Prostate gland (tissue), 2 donors: Measurements from ENCODE around the gene NAPB. TPM values are rescaled to one million over a fixed set of nuclear protein-coding genes. Genes with fewer than 3 reads are reported as not detected.

Experiments used
- DNase-seq: peaks from one replicate; pipeline ENCODE4 v3.0.0-alpha.2; 2019; ENCODE audit warnings: low spot score
- H3K27ac ChIP-seq, 2 donors: fragments of 200-600 bp; sonication (generic); 2 replicates each; pipeline ENCODE4 v1.5.1; 2017 to 2019
- H3K27me3 ChIP-seq: fragments of 200-600 bp; sonication (generic); replicated peaks from 2 replicates; pipeline ENCODE4 v1.5.1; 2019; ENCODE audit not compliant: insufficient read depth
- H3K36me3 ChIP-seq, 2 donors: fragments of 200-600 bp; sonication (generic); 1 replicate in 1 of 2; 2 replicates in 1 of 2; pipeline versions ENCODE4 v1.5.1 to v1.8.1; 2017 to 2019
- H3K4me1 ChIP-seq: fragments of 200-600 bp; sonication (generic); replicated peaks from 2 replicates; pipeline ENCODE4 v1.5.1; 2019
- H3K4me3 ChIP-seq, 2 donors: fragments of 200-600 bp; sonication (generic); 2 replicates each; pipeline ENCODE4 v1.5.1; 2017 to 2019
- H3K9me3 ChIP-seq: fragments of 200-600 bp; sonication (generic); 2 replicates; pipeline ENCODE4 v1.5.1; 2017
- POLR2A ChIP-seq: fragments of 450-650 bp; IDR thresholded peaks from one replicate; pipeline ENCODE4 v1.6.1; 2016; ENCODE audit warnings: antibody characterized with exemption, mild to moderate bottlenecking
- POLR2AphosphoS5 ChIP-seq: sonication (generic); formaldehyde crosslinking; IDR thresholded peaks from one replicate; pipeline ENCODE4 v1.6.1; 2017; ENCODE audit warnings: antibody characterized with exemption
- WGBS: methylation state at CpG from one replicate; pipeline ENCODE4 v1.1.5; 2018; 5-methylcytosine and 5-hydroxymethylcytosine counted together
- intact Hi-C: fragments of 100-400 bp; cut with DNase I; formaldehyde crosslinking; loops from one replicate; pipeline ENCODE4 v1.14.2; 2022
- total RNA-seq, 2 donors: library from RNA; depleted of rRNA; stranded (reverse); fragments of >200 nt; gene quantifications; one replicate each; pipeline ENCODE4 v1.1.0, GENCODE V29; 2016
- TF ChIP-seq, protein P1 (sequence below), 4 experiments: fragments of 200-600 bp in 2 of 4; fragments of 450-650 bp in 2 of 4; sonication (generic) in 2 of 4; IDR thresholded peaks; 1 replicate in 3 of 4; 2 replicates in 1 of 4; pipeline ENCODE4 v1.5.1; 2016 to 2019; ENCODE audit warnings: antibody characterized with exemption in 4 of 4, mild to moderate bottlenecking in 2 of 4, moderate library complexity in 2 of 4

Gene NAPB
- total RNA-seq, 2 donors from 2014 or later: 8.1 to 24.3 TPM

DNA sequence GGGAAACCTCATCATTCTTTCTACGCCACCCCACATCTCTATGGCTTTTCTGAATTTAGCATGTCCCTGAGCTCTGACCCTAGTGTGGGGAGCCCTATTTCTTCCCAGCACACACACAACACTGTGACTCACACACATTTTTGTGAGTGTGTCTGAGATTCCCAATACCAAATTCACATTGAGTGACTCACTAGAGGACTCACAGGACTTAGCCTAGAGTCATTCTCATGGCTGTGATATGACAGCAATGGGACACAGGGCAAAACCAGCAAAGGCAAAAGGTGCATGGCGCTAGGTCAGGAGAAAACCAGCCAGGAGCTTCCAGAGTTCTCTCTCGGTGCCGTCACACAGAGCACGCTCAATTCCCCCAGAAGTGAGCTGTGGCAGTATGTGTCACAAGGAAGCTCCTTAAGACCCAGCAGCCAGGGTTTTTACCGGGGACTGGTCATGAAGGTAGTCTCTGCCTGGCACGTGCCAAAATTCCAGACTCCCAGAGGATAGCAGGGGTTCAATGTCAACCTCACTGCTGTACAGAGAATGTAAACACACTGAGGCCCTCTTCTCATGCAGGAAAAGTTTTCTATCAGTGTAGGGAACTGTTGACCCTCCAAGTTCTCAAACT lies 24.4 kb upstream of the NAPB start:
- no peak for TF ChIP-seq POLR2A
- TF ChIP-seq, protein P1, sequence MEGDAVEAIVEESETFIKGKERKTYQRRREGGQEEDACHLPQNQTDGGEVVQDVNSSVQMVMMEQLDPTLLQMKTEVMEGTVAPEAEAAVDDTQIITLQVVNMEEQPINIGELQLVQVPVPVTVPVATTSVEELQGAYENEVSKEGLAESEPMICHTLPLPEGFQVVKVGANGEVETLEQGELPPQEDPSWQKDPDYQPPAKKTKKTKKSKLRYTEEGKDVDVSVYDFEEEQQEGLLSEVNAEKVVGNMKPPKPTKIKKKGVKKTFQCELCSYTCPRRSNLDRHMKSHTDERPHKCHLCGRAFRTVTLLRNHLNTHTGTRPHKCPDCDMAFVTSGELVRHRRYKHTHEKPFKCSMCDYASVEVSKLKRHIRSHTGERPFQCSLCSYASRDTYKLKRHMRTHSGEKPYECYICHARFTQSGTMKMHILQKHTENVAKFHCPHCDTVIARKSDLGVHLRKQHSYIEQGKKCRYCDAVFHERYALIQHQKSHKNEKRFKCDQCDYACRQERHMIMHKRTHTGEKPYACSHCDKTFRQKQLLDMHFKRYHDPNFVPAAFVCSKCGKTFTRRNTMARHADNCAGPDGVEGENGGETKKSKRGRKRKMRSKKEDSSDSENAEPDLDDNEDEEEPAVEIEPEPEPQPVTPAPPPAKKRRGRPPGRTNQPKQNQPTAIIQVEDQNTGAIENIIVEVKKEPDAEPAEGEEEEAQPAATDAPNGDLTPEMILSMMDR (IDR thresholded peaks at IDR 0.05): no peak
- no peak for TF ChIP-seq POLR2AphosphoS5
- 88% methylated on average over 7 of the region's 7 CpGs for WGBS
- Histone ChIP-seq H3K36me3 (no peaks in the 10 kb centered on the region), H3K9me3 (no peaks in the 10 kb centered on the region), H3K27ac (no peak overlapping the region), H3K27me3 (no peaks in the 10 kb centered on the region), H3K4me3 (no peak overlapping the region), H3K4me1 (no peaks in the 10 kb centered on the region)
- DNase-seq: no peak
- intact Hi-C loops: no loop called here

DNA sequence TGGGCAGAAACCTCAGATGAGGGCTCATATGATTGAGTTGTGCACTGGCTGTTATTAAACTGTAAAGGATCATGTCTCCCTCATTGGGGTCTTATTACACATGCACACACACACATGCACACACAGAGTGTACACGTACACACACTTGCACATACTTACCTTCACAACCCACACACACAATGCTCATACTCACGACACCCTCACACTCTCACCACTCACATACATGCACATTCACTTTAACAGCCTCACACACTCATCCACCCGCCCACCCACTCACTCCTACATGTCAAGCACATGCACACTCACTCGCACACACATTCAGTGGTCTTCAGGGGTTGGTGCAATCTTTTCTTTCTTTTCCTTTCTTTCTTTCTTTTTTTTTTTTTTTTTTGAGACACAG lies 23.6 kb upstream of the NAPB start:
- DNase-seq: no peak
- H3K9me3 ChIP-seq: no peaks in the 10 kb centered on the region
- H3K36me3 ChIP-seq: no peaks in the 10 kb centered on the region
- intact Hi-C loops: loop anchor here (5.0 kb wide), 1 partner anchor 162 kb away; the partner anchor contains the start of gene CST9
- H3K4me3 ChIP-seq: no peak overlapping the region
- WGBS: 90% methylated on average over 4 of the region's 4 CpGs
- no peaks in the 10 kb centered on the region for H3K27me3 ChIP-seq
- no peaks in the 10 kb centered on the region for H3K4me1 ChIP-seq
- H3K27ac ChIP-seq: no peak overlapping the region
- no peak for TF ChIP-seq POLR2AphosphoS5
- TF ChIP-seq POLR2A: no peak
- TF ChIP-seq, protein P1 (IDR thresholded peaks at IDR 0.05): no peak

DNA sequence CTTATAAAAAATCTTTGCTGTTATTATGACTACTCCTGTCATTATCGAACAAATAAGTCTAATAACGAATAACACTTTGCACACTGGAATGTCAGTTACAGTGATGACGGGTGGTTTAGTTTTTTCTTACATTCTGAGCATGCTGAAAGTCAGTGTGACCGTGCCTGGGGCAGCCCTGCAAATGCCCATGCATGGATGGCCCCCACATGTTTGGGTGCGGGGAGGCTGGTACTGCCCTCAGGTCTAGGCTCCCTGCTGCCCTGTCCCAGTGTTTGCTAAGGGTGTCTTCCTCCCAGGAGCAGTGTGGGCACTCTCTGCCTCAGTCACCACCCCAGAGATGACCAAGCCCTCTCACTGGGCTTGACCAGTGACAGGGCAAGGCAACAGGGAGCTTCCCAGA lies 21.1 kb upstream of the NAPB start:
- no peak overlapping the region for H3K27ac ChIP-seq
- H3K27me3 ChIP-seq: no peaks in the 10 kb centered on the region
- no peaks in the 10 kb centered on the region for H3K36me3 ChIP-seq
- intact Hi-C loops: loop anchor here (5.0 kb wide), 1 partner anchor 165 kb away; the partner anchor contains the start of gene CST9
- no peak overlapping the region for H3K4me3 ChIP-seq
- H3K9me3 ChIP-seq: no peaks in the 10 kb centered on the region
- no peak for TF ChIP-seq POLR2A
- no peak for TF ChIP-seq POLR2AphosphoS5
- TF ChIP-seq, protein P1 (IDR thresholded peaks at IDR 0.05): no peak
- no peaks in the 10 kb centered on the region for H3K4me1 ChIP-seq
- 84% methylated on average over 5 of the region's 5 CpGs for WGBS
- no peak for DNase-seq

DNA sequence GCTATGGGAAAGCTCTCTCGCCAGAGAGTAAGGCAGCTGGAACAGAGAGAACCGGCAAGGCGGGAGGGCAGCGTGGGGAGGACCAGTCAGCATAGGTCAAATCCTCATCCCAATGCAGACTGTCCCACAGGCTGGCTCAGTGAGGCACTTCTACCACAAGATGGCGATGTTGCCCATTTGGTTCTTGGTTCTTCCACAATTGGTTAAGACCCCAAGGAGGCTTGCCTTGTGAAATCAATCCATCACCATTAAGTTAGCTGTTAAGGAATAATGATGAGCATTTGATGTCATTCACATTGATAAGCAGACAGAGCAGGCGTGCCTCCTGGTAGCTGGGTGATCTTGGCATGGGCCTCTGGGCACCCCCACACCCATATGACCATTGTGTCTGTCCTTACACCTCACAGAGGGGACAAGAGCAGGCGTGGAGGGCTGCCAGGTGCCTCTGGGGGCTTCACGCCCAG lies 20.6 kb upstream of the NAPB start:
- no peak overlapping the region for H3K27ac ChIP-seq
- WGBS: 14% methylated on average over 8 of the region's 8 CpGs
- H3K27me3 ChIP-seq: no peaks in the 10 kb centered on the region
- no peak overlapping the region for H3K4me3 ChIP-seq
- intact Hi-C loops: loop anchor here (5.0 kb wide), 1 partner anchor 165 kb away; the partner anchor contains the start of gene CST9
- TF ChIP-seq POLR2A: no peak
- TF ChIP-seq, protein P1 (IDR thresholded peaks at IDR 0.05): peak; percentile 54 to 90 (median 74)
- TF ChIP-seq POLR2AphosphoS5: no peak
- no peaks in the 10 kb centered on the region for H3K9me3 ChIP-seq
- peak; percentile 55 for DNase-seq
- no peaks in the 10 kb centered on the region for H3K36me3 ChIP-seq
- no peaks in the 10 kb centered on the region for H3K4me1 ChIP-seq

DNA sequence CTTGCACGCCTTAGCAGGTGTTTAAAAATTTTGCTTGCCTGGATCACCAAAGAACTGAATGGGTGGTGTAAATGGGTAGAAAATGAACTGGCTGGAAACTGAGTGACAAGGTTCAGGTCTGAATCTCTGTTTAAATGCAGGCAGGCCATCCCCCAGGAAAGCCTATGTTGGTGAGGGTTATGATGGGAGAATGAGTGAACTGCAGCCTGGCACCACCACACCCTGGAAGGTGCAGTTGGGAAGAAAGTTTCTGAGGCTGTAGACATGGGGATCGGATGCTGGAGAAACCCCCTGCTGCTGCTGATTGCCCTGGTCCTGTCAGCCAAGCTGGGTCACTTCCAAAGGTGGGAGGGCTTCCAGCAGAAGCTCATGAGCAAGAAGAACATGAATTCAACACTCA lies 18.7 kb upstream of the NAPB start:
- H3K4me1 ChIP-seq: no peaks in the 10 kb centered on the region
- 98% methylated on average over 2 of the region's 2 CpGs for WGBS
- no peaks in the 10 kb centered on the region for H3K27me3 ChIP-seq
- TF ChIP-seq, protein P1 (IDR thresholded peaks at IDR 0.05): no peak
- TF ChIP-seq POLR2AphosphoS5: no peak
- TF ChIP-seq POLR2A: no peak
- no peak for DNase-seq
- no peak overlapping the region for H3K4me3 ChIP-seq
- H3K36me3 ChIP-seq: no peaks in the 10 kb centered on the region
- no peak overlapping the region for H3K27ac ChIP-seq
- no peaks in the 10 kb centered on the region for H3K9me3 ChIP-seq
- intact Hi-C loops: loop anchor here (5.0 kb wide), 1 partner anchor 167 kb away; the partner anchor contains the start of gene CST9
